ENCODE data around the gene CALHM6.

CALHM6 gene

GRCh38 chr6:116461331-116461931 lies at the start of gene CALHM6:
Gene CALHM6, plus strand, starts transcription at chr6:116461375. Its CDS starts 555 bp downstream, at chr6:116461930.
- DNase-seq, result no peak

GRCh38 chr6:116412270-116412669 lies 48.9 kb upstream of the CALHM6 start:
- no peak for DNase-seq

- DNase-seq, result no peak
Observed at GRCh38 chr6:116413357-116413756, 47.8 kb upstream of the CALHM6 start.

GRCh38 chr6:116417661-116418060 lies 43.5 kb upstream of the CALHM6 start:
- no peak for DNase-seq

- DNase-seq, result no peak
Observed at GRCh38 chr6:116419069-116419786, 41.9 kb upstream of the CALHM6 start.

- DNase-seq, result no peak
Observed at GRCh38 chr6:116420341-116420740, 40.8 kb upstream of the CALHM6 start.

GRCh38 chr6:116422238-116422637 lies 38.9 kb upstream of the CALHM6 start:
- no peak for DNase-seq

GRCh38 chr6:116424001-116424400 lies 37.2 kb upstream of the CALHM6 start:
- DNase-seq, result no peak

- no peak for DNase-seq
Observed at GRCh38 chr6:116426551-116426950, 34.6 kb upstream of the CALHM6 start.

- DNase-seq, result no peak
Observed at GRCh38 chr6:116429111-116429510, 32.1 kb upstream of the CALHM6 start.

- DNase-seq, result no peak
Observed at GRCh38 chr6:116430860-116431259, 30.3 kb upstream of the CALHM6 start.

GRCh38 chr6:116431964-116432595 lies 29.1 kb upstream of the CALHM6 start:
- no peak for DNase-seq

GRCh38 chr6:116433206-116433712 lies 27.9 kb upstream of the CALHM6 start:
- DNase-seq, result no peak

- DNase-seq, result no peak
Observed at GRCh38 chr6:116434056-116434725, 27.0 kb upstream of the CALHM6 start.

GRCh38 chr6:116436586-116436985 lies 24.6 kb upstream of the CALHM6 start:
- no peak for DNase-seq

GRCh38 chr6:116437656-116438055 lies 23.5 kb upstream of the CALHM6 start:
- no peak for DNase-seq

- DNase-seq, result no peak
Observed at GRCh38 chr6:116438590-116439448, 22.4 kb upstream of the CALHM6 start.

- DNase-seq, result no peak
Observed at GRCh38 chr6:116439522-116440051, 21.6 kb upstream of the CALHM6 start.

GRCh38 chr6:116443105-116443504 lies 18.1 kb upstream of the CALHM6 start:
- DNase-seq, result no peak

- DNase-seq, result no peak
Observed at GRCh38 chr6:116444092-116444491, 17.1 kb upstream of the CALHM6 start.

- no peak for DNase-seq
Observed at GRCh38 chr6:116444575-116444974, 16.6 kb upstream of the CALHM6 start.

- DNase-seq, result no peak
Observed at GRCh38 chr6:116445102-116445501, 16.1 kb upstream of the CALHM6 start.

Measured in stimulated activated CD4-positive, alpha-beta T cell treated with anti-CD3 and anti-CD28 coated beads, Interleukin-15, amount 100 ng/mL, for 24 hours (primary cell).